A549 (cell line): ENCODE results near the gene TRMT61A. TPM values are rescaled to one million over a fixed set of nuclear protein-coding genes. Genes with fewer than 3 reads are reported as not detected.

ENCODE experiments used
- ATAC-seq, 2 experiments: fragments of 200-7000 bp in 1 of 2; fragments of >200 bp in 1 of 2; cut with Nextera tagmentation in 1 of 2; cut with Tn5 transposase in 1 of 2; 3 replicates each; pipeline versions ENCODE4 v1.8.0 to v1.9.1; 2018 to 2020; ENCODE audit warnings: mild to moderate bottlenecking in 1 of 2, moderate library complexity in 1 of 2
- CTCF ChIA-PET: fragments of 300-600 bp; sonication (Branson Sonifier 250); formaldehyde crosslinking; extraction: SDS; loops from one replicate; lab custom pipeline; 2021; ENCODE audit warnings: antibody characterized with exemption, inconsistent platforms; lab: Yijun Ruan, JAX
- POLR2A ChIA-PET: fragments of 350-600 bp; formaldehyde crosslinking; extraction: SDS; loops from one replicate; lab custom pipeline; 2021; ENCODE audit warnings: antibody characterized with exemption, inconsistent platforms; lab: Yijun Ruan, JAX
- DNase-seq, 2 experiments: peaks; one replicate each; pipeline versions ENCODE4 v3.0.0 to v3.0.0-alpha.2; 2011 to 2016; ENCODE audit warnings: low read depth in 1 of 2, low spot score in 1 of 2
- FAIRE-seq: peaks from 2 replicates; lab custom pipeline; 2011; peaks lifted over from hg19 to GRCh38; lab: Jason Lieb, UNC
- H3K27ac ChIP-seq, 2 experiments: fragments of >200 bp; sonication (Bioruptor Twin); formaldehyde crosslinking; 3 replicates each; pipeline ENCODE4 v1.5.1; 2016 to 2017
- H3K4me1 ChIP-seq: fragments of >200 bp; sonication (Bioruptor Twin); formaldehyde crosslinking; 3 replicates; pipeline ENCODE4 v1.6.1; 2016
- H3K4me2 ChIP-seq: fragments of >200 bp; sonication (Bioruptor Twin); formaldehyde crosslinking; 3 replicates; pipeline ENCODE4 v1.6.1; 2016
- H3K4me3 ChIP-seq: fragments of >200 bp; sonication (Bioruptor Twin); formaldehyde crosslinking; 3 replicates; pipeline ENCODE4 v1.5.1; 2016
- H3K9me3 ChIP-seq: fragments of >200 bp; sonication (Bioruptor Twin); formaldehyde crosslinking; 3 replicates; pipeline ENCODE4 v1.6.1; 2016
- CBX2 ChIP-seq: fragments of 200-600 bp; sonication (generic); IDR thresholded peaks from 2 replicates; pipeline ENCODE4 v1.6.1; 2016; ENCODE audit warnings: low read depth, mild to moderate bottlenecking, borderline replicate concordance
- ESRRA ChIP-seq: fragments of 150-350 bp; IDR thresholded peaks from 2 replicates; pipeline ENCODE4 v1.6.1; 2014; ENCODE audit warnings: mild to moderate bottlenecking, low read length, borderline replicate concordance
- FOSL2 ChIP-seq, 2 experiments: fragments of 450-650 bp in 1 of 2; fragments of >200 bp in 1 of 2; sonication (Bioruptor Twin) in 1 of 2; formaldehyde crosslinking; IDR thresholded peaks; 2 replicates each; pipeline versions ENCODE4 v1.5.0 to v1.6.1; 2016 to 2020; ENCODE audit warnings: mild to moderate bottlenecking in 1 of 2, moderate library complexity in 1 of 2
- HOXA7 ChIP-seq: fragments of 250-450 bp; sonication (Bioruptor Pico); IDR thresholded peaks from 2 replicates; pipeline ENCODE4 v1.5.0; 2020; ENCODE audit warnings: mild to moderate bottlenecking, moderate library complexity
- MYC ChIP-seq: IDR thresholded peaks from 2 replicates; pipeline ENCODE4 v1.6.1; 2012; ENCODE audit warnings: mild to moderate bottlenecking, inconsistent platforms, low read length, improper control_type of control experiment, borderline replicate concordance
- POLR2A ChIP-seq: IDR thresholded peaks from 2 replicates; pipeline ENCODE4 v1.6.1; 2012; ENCODE audit warnings: mild to moderate bottlenecking, low read length
- RCOR1 ChIP-seq: fragments of 150-350 bp; IDR thresholded peaks from 2 replicates; pipeline ENCODE4 v1.6.1; 2014; ENCODE audit warnings: antibody characterized with exemption, low read length, low read depth
- RFX5 ChIP-seq: fragments of 450-650 bp; IDR thresholded peaks from 2 replicates; pipeline ENCODE4 v1.7.1; 2014; ENCODE audit warnings: antibody characterized with exemption, mild to moderate bottlenecking, moderate library complexity
- SMC3 ChIP-seq: fragments of >200 bp; sonication (Bioruptor Twin); formaldehyde crosslinking; IDR thresholded peaks from 3 replicates; pipeline ENCODE4 v1.6.1; 2018; ENCODE audit warnings: inconsistent platforms
- TP53 ChIP-seq: fragments of 250-450 bp; sonication (Bioruptor Pico); IDR thresholded peaks from 2 replicates; pipeline ENCODE4 v1.5.0; 2021; ENCODE audit warnings: mild to moderate bottlenecking, moderate library complexity
- WGBS: methylation state at CpG from one replicate; pipeline ENCODE4 v1.1.6; 2017; ENCODE audit errors: missing lambda C conversion rate; 5-methylcytosine and 5-hydroxymethylcytosine counted together
- polyA plus RNA-seq, 4 experiments: library from polyadenylated mRNA; depleted of rRNA in 3 of 4; stranded (reverse); fragments of >200 nt; fragmentation: RNase III in 1 of 4; extraction: RNeasy Plus Mini Kit Qiagen cat#74134 plus additional on column Dnase treatment in 1 of 4; gene quantifications; 2 replicates in 3 of 4; 3 replicates in 1 of 4; pipeline ENCODE4 v1.2.3, GENCODE V29; 2011 to 2017
- TF ChIP-seq, protein P1 (sequence below): fragments of 200-600 bp; sonication (generic); IDR thresholded peaks from 2 replicates; pipeline ENCODE4 v1.6.1; 2016; ENCODE audit warnings: antibody characterized with exemption, mild to moderate bottlenecking, moderate library complexity
- TF ChIP-seq, protein P2 (sequence below): fragments of >200 bp; sonication (Bioruptor Twin); formaldehyde crosslinking; IDR thresholded peaks from 3 replicates; pipeline ENCODE4 v1.5.1; 2016
- TF ChIP-seq, protein P3 (sequence below): fragments of 250-450 bp; sonication (Bioruptor Pico); IDR thresholded peaks from 2 replicates; pipeline ENCODE4 v1.5.0; 2021; ENCODE audit warnings: mild to moderate bottlenecking, moderate library complexity, borderline replicate concordance
- TF ChIP-seq, protein P4 (sequence below): fragments of >200 bp; sonication (Bioruptor Twin); formaldehyde crosslinking; IDR thresholded peaks from 3 replicates; pipeline ENCODE4 v1.6.1; 2016
- TF ChIP-seq, protein P5 (sequence below): fragments of 250-450 bp; sonication (Bioruptor Pico); IDR thresholded peaks from 2 replicates; pipeline ENCODE4 v1.5.0; 2020; ENCODE audit warnings: low read depth, mild to moderate bottlenecking, moderate library complexity
- TF ChIP-seq, protein P6 (sequence below): IDR thresholded peaks from 2 replicates; pipeline ENCODE4 v1.6.1; 2012

TRMT61A gene
- polyA plus RNA-seq, 2 of the 4 experiments (the other 2 are of a cell fraction) = 8.3 to 19.4 TPM

DNA sequence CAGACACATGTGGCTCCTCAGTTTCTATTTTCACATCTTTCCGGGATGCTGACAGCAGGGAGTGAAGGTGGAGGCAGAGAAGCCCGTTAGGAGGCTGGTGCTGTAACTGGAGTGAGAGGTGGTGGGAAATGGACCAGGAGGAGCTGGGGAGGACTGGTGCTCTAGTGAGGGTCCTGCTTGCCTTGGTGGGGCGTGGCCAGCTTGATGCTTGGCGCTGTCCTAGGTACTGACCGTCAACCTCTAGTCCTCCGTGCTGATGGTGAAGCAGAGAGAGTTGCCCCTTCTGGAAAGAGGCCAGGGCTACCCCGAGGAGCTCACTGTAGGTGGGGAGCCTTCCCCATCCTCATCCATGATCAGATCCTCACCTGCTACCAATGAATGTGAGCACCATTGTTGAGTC lies 1.4 kb downstream of the TRMT61A start:
- H3K27ac ChIP-seq = no peak overlapping the region
- peak overlapping the region; percentile 99 for H3K4me2 ChIP-seq
- ChIA-PET CTCF (interaction anchor here (1.2 to 28.8 kb wide), 3 partner anchors 11 to 31 kb away, joined by 3 to 489 read pairs (median 184); partner anchors contain the start of gene CKB), POLR2A (interaction anchor here (3.1 kb wide), 1 partner anchor 10 kb away, joined by 22 read pairs; no protein-coding TSS in a partner anchor)
- no peaks in the 10 kb centered on the region for H3K9me3 ChIP-seq
- TF ChIP-seq RFX5 = no peak
- TF ChIP-seq, protein P1, sequence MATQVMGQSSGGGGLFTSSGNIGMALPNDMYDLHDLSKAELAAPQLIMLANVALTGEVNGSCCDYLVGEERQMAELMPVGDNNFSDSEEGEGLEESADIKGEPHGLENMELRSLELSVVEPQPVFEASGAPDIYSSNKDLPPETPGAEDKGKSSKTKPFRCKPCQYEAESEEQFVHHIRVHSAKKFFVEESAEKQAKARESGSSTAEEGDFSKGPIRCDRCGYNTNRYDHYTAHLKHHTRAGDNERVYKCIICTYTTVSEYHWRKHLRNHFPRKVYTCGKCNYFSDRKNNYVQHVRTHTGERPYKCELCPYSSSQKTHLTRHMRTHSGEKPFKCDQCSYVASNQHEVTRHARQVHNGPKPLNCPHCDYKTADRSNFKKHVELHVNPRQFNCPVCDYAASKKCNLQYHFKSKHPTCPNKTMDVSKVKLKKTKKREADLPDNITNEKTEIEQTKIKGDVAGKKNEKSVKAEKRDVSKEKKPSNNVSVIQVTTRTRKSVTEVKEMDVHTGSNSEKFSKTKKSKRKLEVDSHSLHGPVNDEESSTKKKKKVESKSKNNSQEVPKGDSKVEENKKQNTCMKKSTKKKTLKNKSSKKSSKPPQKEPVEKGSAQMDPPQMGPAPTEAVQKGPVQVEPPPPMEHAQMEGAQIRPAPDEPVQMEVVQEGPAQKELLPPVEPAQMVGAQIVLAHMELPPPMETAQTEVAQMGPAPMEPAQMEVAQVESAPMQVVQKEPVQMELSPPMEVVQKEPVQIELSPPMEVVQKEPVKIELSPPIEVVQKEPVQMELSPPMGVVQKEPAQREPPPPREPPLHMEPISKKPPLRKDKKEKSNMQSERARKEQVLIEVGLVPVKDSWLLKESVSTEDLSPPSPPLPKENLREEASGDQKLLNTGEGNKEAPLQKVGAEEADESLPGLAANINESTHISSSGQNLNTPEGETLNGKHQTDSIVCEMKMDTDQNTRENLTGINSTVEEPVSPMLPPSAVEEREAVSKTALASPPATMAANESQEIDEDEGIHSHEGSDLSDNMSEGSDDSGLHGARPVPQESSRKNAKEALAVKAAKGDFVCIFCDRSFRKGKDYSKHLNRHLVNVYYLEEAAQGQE = peak; percentile 88
- TF ChIP-seq POLR2A = no peak
- peaks cover 39% of the 10 kb centered on the region for H3K4me1 ChIP-seq
- 93% methylated on average over 4 of the region's 7 CpGs for WGBS
- no peak for DNase-seq
- H3K4me3 ChIP-seq = peak overlapping the region; percentile 100; the same call in 2 of the 3 replicates
- FAIRE-seq = no peak
- no peak for ATAC-seq

DNA sequence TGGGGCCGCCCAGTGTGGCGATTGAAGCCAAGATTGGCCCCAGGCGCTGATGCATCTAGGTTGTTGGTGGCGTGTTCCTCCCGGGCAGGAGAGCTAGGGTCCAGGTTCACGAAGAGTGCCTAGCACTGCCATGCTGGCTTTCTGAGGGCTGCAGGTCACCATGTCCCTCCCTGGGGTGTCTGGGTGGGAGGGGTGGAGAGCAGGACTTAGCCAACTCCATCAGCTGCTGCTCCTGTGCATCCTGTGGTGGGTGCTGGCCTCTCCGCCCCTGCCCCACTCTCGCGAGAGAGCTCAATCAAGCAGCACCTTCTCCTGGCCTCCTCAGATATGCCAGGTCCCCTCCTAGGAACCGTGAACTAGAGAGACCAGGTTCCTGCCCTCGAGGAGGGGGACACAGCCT lies 1.8 kb downstream of the TRMT61A start:
- Histone ChIP-seq H3K4me3 (no peak overlapping the region), H3K4me1 (peaks cover 35% of the 10 kb centered on the region), H3K4me2 (peak overlapping the region; percentile 99), H3K27ac (no peak overlapping the region)
- POLR2A ChIA-PET = interaction anchor here (3.1 kb wide), 1 partner anchor 10 kb away, joined by 22 read pairs; no protein-coding TSS in a partner anchor
- 96% methylated on average over 11 of the region's 11 CpGs for WGBS
- ATAC-seq = no peak
- TF ChIP-seq TP53 (no peak), HOXA7 (CRISPR knock-in tag) (no peak), SMC3 (no peak), POLR2A (no peak), MYC (no peak), ESRRA (no peak), CBX2 (no peak), RCOR1 (no peak), FOSL2 (IDR thresholded peaks at IDR 0.05) (no peak), FOSL2 (CRISPR knock-in tag; IDR thresholded peaks at IDR 0.05) (no peak)
- TF ChIP-seq, protein P2, sequence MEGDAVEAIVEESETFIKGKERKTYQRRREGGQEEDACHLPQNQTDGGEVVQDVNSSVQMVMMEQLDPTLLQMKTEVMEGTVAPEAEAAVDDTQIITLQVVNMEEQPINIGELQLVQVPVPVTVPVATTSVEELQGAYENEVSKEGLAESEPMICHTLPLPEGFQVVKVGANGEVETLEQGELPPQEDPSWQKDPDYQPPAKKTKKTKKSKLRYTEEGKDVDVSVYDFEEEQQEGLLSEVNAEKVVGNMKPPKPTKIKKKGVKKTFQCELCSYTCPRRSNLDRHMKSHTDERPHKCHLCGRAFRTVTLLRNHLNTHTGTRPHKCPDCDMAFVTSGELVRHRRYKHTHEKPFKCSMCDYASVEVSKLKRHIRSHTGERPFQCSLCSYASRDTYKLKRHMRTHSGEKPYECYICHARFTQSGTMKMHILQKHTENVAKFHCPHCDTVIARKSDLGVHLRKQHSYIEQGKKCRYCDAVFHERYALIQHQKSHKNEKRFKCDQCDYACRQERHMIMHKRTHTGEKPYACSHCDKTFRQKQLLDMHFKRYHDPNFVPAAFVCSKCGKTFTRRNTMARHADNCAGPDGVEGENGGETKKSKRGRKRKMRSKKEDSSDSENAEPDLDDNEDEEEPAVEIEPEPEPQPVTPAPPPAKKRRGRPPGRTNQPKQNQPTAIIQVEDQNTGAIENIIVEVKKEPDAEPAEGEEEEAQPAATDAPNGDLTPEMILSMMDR = no peak
- TF ChIP-seq, protein P3, sequence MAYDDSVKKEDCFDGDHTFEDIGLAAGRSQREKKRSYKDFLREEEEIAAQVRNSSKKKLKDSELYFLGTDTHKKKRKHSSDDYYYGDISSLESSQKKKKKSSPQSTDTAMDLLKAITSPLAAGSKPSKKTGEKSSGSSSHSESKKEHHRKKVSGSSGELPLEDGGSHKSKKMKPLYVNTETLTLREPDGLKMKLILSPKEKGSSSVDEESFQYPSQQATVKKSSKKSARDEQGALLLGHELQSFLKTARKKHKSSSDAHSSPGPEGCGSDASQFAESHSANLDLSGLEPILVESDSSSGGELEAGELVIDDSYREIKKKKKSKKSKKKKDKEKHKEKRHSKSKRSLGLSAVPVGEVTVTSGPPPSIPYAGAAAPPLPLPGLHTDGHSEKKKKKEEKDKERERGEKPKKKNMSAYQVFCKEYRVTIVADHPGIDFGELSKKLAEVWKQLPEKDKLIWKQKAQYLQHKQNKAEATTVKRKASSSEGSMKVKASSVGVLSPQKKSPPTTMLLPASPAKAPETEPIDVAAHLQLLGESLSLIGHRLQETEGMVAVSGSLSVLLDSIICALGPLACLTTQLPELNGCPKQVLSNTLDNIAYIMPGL (CRISPR knock-in tag) = no peak
- TF ChIP-seq, protein P4, sequence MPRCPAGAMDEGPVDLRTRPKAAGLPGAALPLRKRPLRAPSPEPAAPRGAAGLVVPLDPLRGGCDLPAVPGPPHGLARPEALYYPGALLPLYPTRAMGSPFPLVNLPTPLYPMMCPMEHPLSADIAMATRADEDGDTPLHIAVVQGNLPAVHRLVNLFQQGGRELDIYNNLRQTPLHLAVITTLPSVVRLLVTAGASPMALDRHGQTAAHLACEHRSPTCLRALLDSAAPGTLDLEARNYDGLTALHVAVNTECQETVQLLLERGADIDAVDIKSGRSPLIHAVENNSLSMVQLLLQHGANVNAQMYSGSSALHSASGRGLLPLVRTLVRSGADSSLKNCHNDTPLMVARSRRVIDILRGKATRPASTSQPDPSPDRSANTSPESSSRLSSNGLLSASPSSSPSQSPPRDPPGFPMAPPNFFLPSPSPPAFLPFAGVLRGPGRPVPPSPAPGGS = no peak
- TF ChIP-seq, protein P5, sequence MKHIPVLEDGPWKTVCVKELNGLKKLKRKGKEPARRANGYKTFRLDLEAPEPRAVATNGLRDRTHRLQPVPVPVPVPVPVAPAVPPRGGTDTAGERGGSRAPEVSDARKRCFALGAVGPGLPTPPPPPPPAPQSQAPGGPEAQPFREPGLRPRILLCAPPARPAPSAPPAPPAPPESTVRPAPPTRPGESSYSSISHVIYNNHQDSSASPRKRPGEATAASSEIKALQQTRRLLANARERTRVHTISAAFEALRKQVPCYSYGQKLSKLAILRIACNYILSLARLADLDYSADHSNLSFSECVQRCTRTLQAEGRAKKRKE = no peak
- TF ChIP-seq, protein P6, sequence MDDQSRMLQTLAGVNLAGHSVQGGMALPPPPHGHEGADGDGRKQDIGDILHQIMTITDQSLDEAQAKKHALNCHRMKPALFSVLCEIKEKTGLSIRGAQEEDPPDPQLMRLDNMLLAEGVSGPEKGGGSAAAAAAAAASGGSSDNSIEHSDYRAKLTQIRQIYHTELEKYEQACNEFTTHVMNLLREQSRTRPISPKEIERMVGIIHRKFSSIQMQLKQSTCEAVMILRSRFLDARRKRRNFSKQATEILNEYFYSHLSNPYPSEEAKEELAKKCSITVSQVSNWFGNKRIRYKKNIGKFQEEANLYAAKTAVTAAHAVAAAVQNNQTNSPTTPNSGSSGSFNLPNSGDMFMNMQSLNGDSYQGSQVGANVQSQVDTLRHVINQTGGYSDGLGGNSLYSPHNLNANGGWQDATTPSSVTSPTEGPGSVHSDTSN = no peak
- TF ChIP-seq, all 56 proteins: peak for 0
- no peaks in the 10 kb centered on the region for H3K9me3 ChIP-seq
- FAIRE-seq (no peak), DNase-seq (no peak)
- CTCF ChIA-PET = interaction anchor here (0.6 to 28.8 kb wide), 5 partner anchors 12 to 935 kb away, joined by 3 to 489 read pairs (median 4); partner anchors contain the start of gene CKB
